Middle frontal gyrus (tissue), 1 donor: Measurements from ENCODE around the gene COMMD3.

Source experiments
- DNase-seq: peaks from one replicate; pipeline ENCODE4 v3.0.0-alpha.2; 2015; ENCODE audit warnings: low spot score; ENCODE audit errors: extremely low spot score

Gene COMMD3

GRCh38 chr10:22366435-22366703 is 50.2 kb downstream of the COMMD3 start:
- DNase-seq, result no peak

- DNase-seq, result no peak
Measured at GRCh38 chr10:22366771-22367170, 50.6 kb downstream of the COMMD3 start.

GRCh38 chr10:22367471-22367870 is 51.3 kb downstream of the COMMD3 start:
- DNase-seq, result no peak

GRCh38 chr10:22368402-22368801 is 52.2 kb downstream of the COMMD3 start:
- no peak for DNase-seq

- DNase-seq, result no peak
Measured at GRCh38 chr10:22368981-22369380, 52.8 kb downstream of the COMMD3 start.

- DNase-seq, result no peak
Measured at GRCh38 chr10:22369434-22370072, 53.4 kb downstream of the COMMD3 start.
